Adrenal gland (tissue), 12 donors: ENCODE data around the gene DZIP1L. TPM values are rescaled to one million over a fixed set of nuclear protein-coding genes. Genes with fewer than 3 reads are reported as not detected.

Experiments used
- DNase-seq, 7 donors: peaks; one replicate each; pipeline ENCODE4 v3.0.0-alpha.2; 2019 to 2020
- H3K27ac ChIP-seq, 5 donors: fragments of 200-600 bp; sonication (generic) in 4 of 5; 1 replicate in 3 of 5; 2 replicates in 2 of 5; pipeline versions ENCODE4 v1.5.1 to v1.8.0; 2016 to 2020; ENCODE audit warnings: mild to moderate bottlenecking in 1 of 5
- H3K27me3 ChIP-seq: fragments of 200-600 bp; 2 replicates; pipeline ENCODE4 v1.8.0; 2021
- H3K36me3 ChIP-seq, 2 donors: fragments of 200-600 bp; replicated peaks in 1 of 2; 1 replicate in 1 of 2; 2 replicates in 1 of 2; pipeline versions ENCODE4 v1.5.1 to v1.8.0; 2018 to 2022
- H3K4me1 ChIP-seq, 2 donors: fragments of 200-600 bp; replicated peaks in 1 of 2; 1 replicate in 1 of 2; 2 replicates in 1 of 2; pipeline versions ENCODE4 v1.5.1 to v1.8.0; 2018 to 2021
- H3K4me3 ChIP-seq, 4 donors: fragments of 200-600 bp; sonication (generic) in 3 of 4; one replicate each; pipeline ENCODE4 v1.5.1; 2016 to 2018
- H3K9me3 ChIP-seq, 3 donors: fragments of 200-600 bp; sonication (generic) in 1 of 3; replicated peaks in 1 of 3; 1 replicate in 2 of 3; 2 replicates in 1 of 3; pipeline versions ENCODE4 v1.5.1 to v1.8.0; 2016 to 2021
- CTCF ChIP-seq, 6 experiments: fragments of 450-650 bp in 4 of 6; fragments of 200-600 bp in 2 of 6; sonication (generic) in 1 of 6; IDR thresholded peaks; 1 replicate in 5 of 6; 2 replicates in 1 of 6; pipeline versions ENCODE4 v1.5.1 to v1.8.0; 2016 to 2021; ENCODE audit warnings: antibody characterized with exemption in 6 of 6, mild to moderate bottlenecking in 2 of 6, moderate library complexity in 1 of 6
- POLR2A ChIP-seq, 2 donors: fragments of 450-650 bp; IDR thresholded peaks; one replicate each; pipeline ENCODE4 v1.6.1; 2017; ENCODE audit warnings: antibody characterized with exemption in 2 of 2, mild to moderate bottlenecking in 2 of 2, moderate library complexity in 1 of 2
- WGBS, 4 donors: extraction: QIAGEN DNeasy Blood & Tissue Kit in 2 of 4; methylation state at CpG; one replicate each; pipeline versions ENCODE4 v1.1.5 to v1.1.7; 2013 to 2017; 5-methylcytosine and 5-hydroxymethylcytosine counted together
- intact Hi-C, 2 donors: fragments of 100-400 bp; cut with DNase I; formaldehyde crosslinking; loops; one replicate each; pipeline versions ENCODE4 v1.14.1 to v1.15.0; 2022 to 2023
- polyA plus RNA-seq, 3 donors: library from polyadenylated mRNA; stranded (reverse); fragments of 200-250 nt in 2 of 3; fragments of 350-450 nt in 1 of 3; fragmentation: Illumina TruSeq in 1 of 3; extraction: RNeasy Lipid Tissue Mini Kit (QIAGEN cat#74804) in 1 of 3; gene quantifications; one replicate each; pipeline ENCODE4 v1.2.3, GENCODE V29; 2013 to 2014
- total RNA-seq, 9 donors: library from RNA; depleted of rRNA in 4 of 9; stranded (reverse); fragments of >200 nt in 4 of 9; fragments of 120-200 nt in 1 of 9; fragmentation: NEBNext Ultra II Directional in 1 of 9; extraction: Animal tissue kit (Norgen Biotek cat#: 25700) in 1 of 9; gene quantifications; one replicate each; pipeline versions ENCODE4 v1.1.0 to v1.2.4, GENCODE V29; 2013 to 2023
- donor health status: healthy with polysubstance abuse.
- donor health status: Bipolar disorder and iron deficiency.
- donor health status: DM: yes; HTN: yes; CAD: no.
- donor health status: DM: no; HTN: no; CAD: no.
- donor health status: DM: no; HTN: no; CAD: no.
- donor health status: DM: yes; HTN: yes; CAD: no.

Gene DZIP1L
- total and polyA plus RNA-seq, 12 donors, result 1.2 to 13.7 (median 5.2) TPM

- Histone ChIP-seq H3K9me3 (no peaks in the 10 kb centered on the region), H3K27me3 (no peaks in the 10 kb centered on the region), H3K4me1 (no peaks in the 10 kb centered on the region), H3K36me3 (no peaks in the 10 kb centered on the region), H3K27ac (no peak overlapping the region), H3K4me3 (no peak overlapping the region)
- WGBS, 4 donors, result 93 to 97% (median 95%) methylated on average over 8 to 9 of the region's 9 CpGs
- DNase-seq, result no peak
- no peak for TF ChIP-seq CTCF (IDR thresholded peaks at IDR 0.05)
- TF ChIP-seq POLR2A (IDR thresholded peaks at IDR 0.05), result no peak
- intact Hi-C loops, result no loop called here
Measured at GRCh38 chr3:138049157-138049919, 66.1 kb downstream of the DZIP1L start.

GRCh38 chr3:138047596-138048158 lies 67.7 kb downstream of the DZIP1L start:
- no peak overlapping the region for H3K4me3 ChIP-seq
- H3K36me3 ChIP-seq, result no peaks in the 10 kb centered on the region
- H3K27me3 ChIP-seq, result no peaks in the 10 kb centered on the region
- no peaks in the 10 kb centered on the region for H3K9me3 ChIP-seq
- DNase-seq, result no peak
- 73 to 81% (median 76%) methylated on average over 5 of the region's 5 CpGs for WGBS, 4 donors
- intact Hi-C loops, result no loop called here
- H3K27ac ChIP-seq, result no peak overlapping the region
- TF ChIP-seq CTCF (IDR thresholded peaks at IDR 0.05), result no peak
- no peaks in the 10 kb centered on the region for H3K4me1 ChIP-seq

GRCh38 chr3:138046955-138047354 lies 68.5 kb downstream of the DZIP1L start:
- Histone ChIP-seq H3K27ac (no peak overlapping the region), H3K9me3 (no peaks in the 10 kb centered on the region), H3K4me1 (no peaks in the 10 kb centered on the region), H3K27me3 (no peaks in the 10 kb centered on the region), H3K36me3 (no peaks in the 10 kb centered on the region), H3K4me3 (no peak overlapping the region)
- DNase-seq, result no peak
- intact Hi-C loops, result no loop called here
- 27 to 95% (median 61%) methylated on average over 3 of the region's 3 CpGs for whole genome bisulfite sequencing, 4 donors
- TF ChIP-seq CTCF (IDR thresholded peaks at IDR 0.05) (no peak), POLR2A (IDR thresholded peaks at IDR 0.05) (no peak)

GRCh38 chr3:138046085-138046484 lies 69.3 kb downstream of the DZIP1L start:
- Histone ChIP-seq H3K27me3 (no peaks in the 10 kb centered on the region), H3K36me3 (no peaks in the 10 kb centered on the region), H3K27ac (no peak overlapping the region), H3K4me1 (no peaks in the 10 kb centered on the region), H3K9me3 (no peaks in the 10 kb centered on the region), H3K4me3 (no peak overlapping the region)
- intact Hi-C loops, result no loop called here
- WGBS, 4 donors, result 85 to 91% (median 90%) methylated on average over 3 of the region's 3 CpGs
- no peak for TF ChIP-seq CTCF (IDR thresholded peaks at IDR 0.05)
- no peak for TF ChIP-seq POLR2A (IDR thresholded peaks at IDR 0.05)
- no peak for DNase-seq
